Hepatic stellate cell (primary cell): ENCODE data around the gene RCAN3.
A peak's percentile ranks its signal among the peaks of the same experiment; 100 is the strongest.

Source experiments
- DNase-seq: peaks from one replicate; pipeline ENCODE4 v3.0.0; 2011; ENCODE audit warnings: low spot score

The RCAN3 gene

GRCh38 chr1:24580756-24581155, 78.1 kb downstream of the RCAN3 start:
- no peak for DNase-seq

- no peak for DNase-seq
Observed at GRCh38 chr1:24584171-24584647, 81.6 kb downstream of the RCAN3 start.

- DNase-seq = no peak
Observed at GRCh38 chr1:24586119-24586518, 83.5 kb downstream of the RCAN3 start.

- DNase-seq = peak; percentile 73
Observed at GRCh38 chr1:24586970-24587820, 84.6 kb downstream of the RCAN3 start.

- DNase-seq = no peak
Observed at GRCh38 chr1:24588573-24588972, 85.9 kb downstream of the RCAN3 start.

- no peak for DNase-seq
Observed at GRCh38 chr1:24589200-24589599, 86.6 kb downstream of the RCAN3 start.
